Fibroblast of villous mesenchyme (primary cell): ENCODE results near the gene MACROH2A1. TPM values are rescaled to one million over a fixed set of nuclear protein-coding genes. Genes with fewer than 3 reads are reported as not detected.

Source experiments
- DNase-seq: peaks from one replicate; pipeline ENCODE4 v3.0.0-alpha.2; 2010; ENCODE audit warnings: low read depth
- H3K4me3 ChIP-seq: 2 replicates; pipeline ENCODE4 v1.5.1; 2011; ENCODE audit warnings: low read depth, mild to moderate bottlenecking, low read length
- total RNA-seq: library from RNA; depleted of rRNA; stranded (reverse); fragments of >200 nt; gene quantifications from 2 replicates; pipeline ENCODE4 v1.2.3, GENCODE V29; 2012
- TF ChIP-seq, protein P1 (sequence below): IDR thresholded peaks from 2 replicates; pipeline ENCODE4 v1.5.1; 2012; ENCODE audit warnings: low read depth, mild to moderate bottlenecking, low read length; ENCODE audit not compliant: insufficient read depth

The MACROH2A1 gene
- total RNA-seq, 1 donor: 161 TPM

DNA sequence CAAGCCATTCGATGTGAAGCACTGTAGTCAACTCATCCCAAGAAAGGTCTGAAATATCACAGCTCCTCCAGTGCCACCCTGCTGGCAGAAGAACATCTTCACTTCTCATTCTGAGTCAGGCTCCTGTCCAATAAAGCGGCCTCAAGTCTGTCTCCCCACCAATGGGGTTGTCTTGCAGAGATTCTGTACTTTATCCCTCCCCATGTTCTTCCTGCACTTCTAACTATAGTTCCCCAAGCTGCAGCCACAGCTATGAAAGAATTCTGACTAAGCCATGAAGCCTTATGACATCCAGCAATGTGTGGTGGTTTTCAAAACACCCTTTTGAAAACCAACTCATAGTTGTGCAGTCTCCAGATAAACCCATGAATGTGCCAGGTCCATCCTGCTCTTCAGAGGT, 6.8 kb downstream of the MACROH2A1 start:
- DNase-seq: peak; percentile 68
- TF ChIP-seq, protein P1, sequence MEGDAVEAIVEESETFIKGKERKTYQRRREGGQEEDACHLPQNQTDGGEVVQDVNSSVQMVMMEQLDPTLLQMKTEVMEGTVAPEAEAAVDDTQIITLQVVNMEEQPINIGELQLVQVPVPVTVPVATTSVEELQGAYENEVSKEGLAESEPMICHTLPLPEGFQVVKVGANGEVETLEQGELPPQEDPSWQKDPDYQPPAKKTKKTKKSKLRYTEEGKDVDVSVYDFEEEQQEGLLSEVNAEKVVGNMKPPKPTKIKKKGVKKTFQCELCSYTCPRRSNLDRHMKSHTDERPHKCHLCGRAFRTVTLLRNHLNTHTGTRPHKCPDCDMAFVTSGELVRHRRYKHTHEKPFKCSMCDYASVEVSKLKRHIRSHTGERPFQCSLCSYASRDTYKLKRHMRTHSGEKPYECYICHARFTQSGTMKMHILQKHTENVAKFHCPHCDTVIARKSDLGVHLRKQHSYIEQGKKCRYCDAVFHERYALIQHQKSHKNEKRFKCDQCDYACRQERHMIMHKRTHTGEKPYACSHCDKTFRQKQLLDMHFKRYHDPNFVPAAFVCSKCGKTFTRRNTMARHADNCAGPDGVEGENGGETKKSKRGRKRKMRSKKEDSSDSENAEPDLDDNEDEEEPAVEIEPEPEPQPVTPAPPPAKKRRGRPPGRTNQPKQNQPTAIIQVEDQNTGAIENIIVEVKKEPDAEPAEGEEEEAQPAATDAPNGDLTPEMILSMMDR: no peak
- H3K4me3 ChIP-seq: no peak overlapping the region

GRCh38 chr5:135391869-135392255, 7.2 kb downstream of the MACROH2A1 start:
- no peak for DNase-seq
- no peak overlapping the region for H3K4me3 ChIP-seq
- TF ChIP-seq, protein P1: no peak

GRCh38 chr5:135391116-135391868, 7.7 kb downstream of the MACROH2A1 start:
- peak; percentile 85 for DNase-seq
- TF ChIP-seq, protein P1: no peak
- no peak overlapping the region for H3K4me3 ChIP-seq

GRCh38 chr5:135388860-135389435, 10.1 kb downstream of the MACROH2A1 start:
- no peak overlapping the region for H3K4me3 ChIP-seq
- TF ChIP-seq, protein P1: no peak
- DNase-seq: no peak

DNA sequence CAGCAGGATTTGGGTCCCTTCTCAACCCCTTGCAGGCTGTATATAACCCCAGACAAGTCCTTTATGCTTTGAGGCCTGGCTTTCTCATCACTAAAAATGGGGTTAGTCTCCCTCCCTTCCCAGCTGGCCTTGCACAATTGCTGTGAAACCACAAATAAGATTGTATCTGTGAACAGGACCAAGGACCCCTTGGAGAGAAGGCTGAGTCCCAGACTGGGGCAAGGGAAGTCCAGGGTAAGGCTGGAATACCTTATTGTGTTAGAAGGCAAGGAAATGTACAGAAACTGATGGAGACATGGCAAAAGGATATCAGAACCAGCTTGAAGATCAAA, 11.4 kb downstream of the MACROH2A1 start:
- H3K4me3 ChIP-seq: no peak overlapping the region
- DNase-seq: peak; percentile 62
- TF ChIP-seq, protein P1: no peak

DNA sequence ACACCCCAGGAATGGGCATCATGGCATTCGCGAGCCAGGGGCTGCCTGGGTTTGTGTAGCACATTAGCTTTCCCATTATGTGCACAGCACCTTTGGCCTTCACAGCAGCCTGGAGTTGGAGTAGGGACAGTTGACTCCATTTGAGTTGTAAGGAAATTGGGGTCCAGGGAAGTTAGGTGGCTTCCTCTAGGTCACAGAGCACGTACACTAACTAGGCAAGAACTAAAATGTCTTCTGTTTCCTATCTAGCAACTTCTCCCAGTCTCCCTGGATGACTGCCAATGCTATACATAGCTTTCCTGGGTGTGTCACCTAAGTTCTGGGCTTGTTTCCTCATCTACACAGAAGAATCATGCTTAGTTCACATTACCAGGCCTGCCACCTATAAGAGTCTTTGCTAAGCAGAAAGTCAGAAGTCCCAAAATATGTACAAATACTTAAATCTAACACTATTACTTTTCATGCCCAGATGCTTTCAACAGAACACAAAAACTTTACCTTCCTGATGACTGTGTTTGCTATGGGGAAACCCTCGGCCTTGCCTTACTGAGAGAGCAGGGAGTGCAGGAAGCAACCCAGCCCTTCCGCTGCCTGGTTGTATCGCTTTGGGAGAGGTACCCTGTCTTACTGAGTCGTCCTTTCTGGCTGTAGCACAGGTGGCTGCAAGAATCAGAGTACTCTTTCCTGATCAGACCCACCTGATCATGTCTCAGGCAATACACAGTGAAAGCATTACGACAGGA, 12.0 kb downstream of the MACROH2A1 start:
- DNase-seq: peak; percentile 94

More for the DNA sequence above, 12.0 kb downstream of the MACROH2A1 start:
- TF ChIP-seq, protein P1: no peak
- no peak overlapping the region for H3K4me3 ChIP-seq
